Measurements from ENCODE around the gene GGT6.

The GGT6 gene

DNA sequence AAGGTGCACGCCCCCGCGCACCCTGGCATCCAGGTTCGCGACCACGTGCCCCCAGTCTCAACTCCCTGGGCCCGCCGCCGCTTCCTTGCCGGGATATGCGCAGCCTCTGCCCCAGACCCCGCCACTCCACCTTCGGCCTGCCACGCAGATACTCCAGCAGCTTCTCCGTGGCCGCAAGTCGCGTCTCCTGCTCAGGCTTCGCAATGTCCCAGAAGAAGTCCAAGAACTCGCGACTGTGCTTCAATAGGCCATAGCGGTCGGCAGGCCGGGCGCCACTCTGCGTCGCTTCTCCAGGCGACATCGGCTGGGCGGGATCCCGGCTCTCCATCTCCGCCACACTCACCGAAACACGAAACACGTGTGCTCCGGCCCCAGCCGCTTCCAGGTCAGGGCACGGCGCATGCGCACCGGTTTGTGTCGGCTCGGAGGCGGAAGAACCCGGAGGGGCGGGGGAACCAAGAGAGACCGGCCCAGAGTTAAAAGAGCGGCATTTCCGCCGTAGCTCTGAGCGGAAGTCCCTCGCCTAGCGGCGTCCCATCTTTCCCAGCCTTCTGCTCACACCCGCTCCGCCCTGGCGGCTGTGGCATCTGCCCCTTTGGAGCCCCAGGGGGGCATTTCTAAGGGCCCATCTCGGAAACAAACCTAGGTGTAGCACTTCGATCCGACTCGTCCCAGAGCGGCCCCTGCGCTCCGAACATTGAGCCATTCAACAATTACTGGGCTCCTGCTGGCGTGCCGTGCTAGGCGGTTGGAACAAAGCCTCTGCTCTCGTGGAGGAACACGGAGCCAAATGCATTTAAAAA, 5.2 kb downstream of the GGT6 start, which contains the start of gene MYBBP1A:
Gene MYBBP1A (minus strand): TSS at position 388 of the 803 bp plus-strand sequence. CDS start 60 bp downstream, at position 328.
- in situ Hi-C loops (cut with MboI; ENCODE audit: low sequenced_read_pairs) = loop anchor here (25.0 kb wide), 1 partner anchor 332 kb away; the partner anchor contains the start of gene C17orf107

GRCh38 chr17:4554441-4554996, 5.9 kb downstream of the GGT6 start:
- in situ Hi-C loops (cut with MboI; ENCODE audit: low sequenced_read_pairs) = loop anchor here (25.0 kb wide), 1 partner anchor 333 kb away; the partner anchor contains the start of gene C17orf107

GRCh38 chr17:4553669-4554068, 6.7 kb downstream of the GGT6 start:
- in situ Hi-C loops (cut with MboI; ENCODE audit: low sequenced_read_pairs) = loop anchor here (25.0 kb wide), 1 partner anchor 334 kb away; the partner anchor contains the start of gene C17orf107

DNA sequence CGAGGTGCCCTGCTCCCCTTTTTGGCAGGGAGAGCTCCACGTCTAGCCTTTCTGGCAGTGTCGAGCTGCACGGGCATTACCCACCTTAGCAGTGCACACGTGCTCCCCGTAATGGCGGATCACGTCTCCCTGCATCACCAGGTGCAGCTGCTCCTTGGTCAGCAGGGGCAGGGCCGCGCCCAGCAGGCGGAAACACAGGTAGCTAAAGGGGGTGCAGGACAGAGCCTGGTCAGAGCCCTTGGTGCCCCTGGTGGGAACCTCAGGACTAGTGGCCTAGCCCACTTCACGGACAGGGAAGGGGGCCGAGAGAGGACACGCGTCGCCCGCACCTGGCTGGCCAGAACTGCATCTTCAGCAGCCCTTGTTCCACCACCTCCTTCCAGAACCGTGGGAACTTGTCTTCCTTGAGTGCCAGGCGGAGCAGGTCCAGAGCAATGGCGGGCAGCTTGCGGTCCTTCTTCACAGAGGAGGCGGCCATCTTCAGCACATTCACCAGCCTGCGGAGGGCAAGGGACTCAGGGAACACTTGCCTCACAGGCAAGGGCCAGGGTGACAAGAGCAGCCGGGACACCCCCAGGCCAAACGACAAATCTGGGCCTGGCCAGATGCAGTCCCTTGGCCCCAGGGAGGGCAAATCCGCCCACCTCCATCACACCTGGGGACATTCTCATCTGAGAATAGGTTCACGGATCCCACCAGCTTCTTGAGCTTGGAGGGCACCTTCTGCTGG, 8.4 kb downstream of the GGT6 start:
- in situ Hi-C loops (cut with MboI; ENCODE audit: low sequenced_read_pairs) = loop anchor here (25.0 kb wide), 1 partner anchor 335 kb away; the partner anchor contains the start of gene C17orf107

GRCh38 chr17:4551141-4551540, 9.2 kb downstream of the GGT6 start:
- in situ Hi-C loops (cut with MboI; ENCODE audit: low sequenced_read_pairs) = loop anchor here (25.0 kb wide), 1 partner anchor 336 kb away; the partner anchor contains the start of gene C17orf107

GRCh38 chr17:4550534-4551039, 9.8 kb downstream of the GGT6 start:
- in situ Hi-C loops (cut with MboI; ENCODE audit: low sequenced_read_pairs) = loop anchor here (25.0 kb wide), 1 partner anchor 337 kb away; the partner anchor contains the start of gene C17orf107

GRCh38 chr17:4549781-4550533, 10.4 kb downstream of the GGT6 start:
- in situ Hi-C loops (cut with MboI; ENCODE audit: low sequenced_read_pairs) = loop anchor here (25.0 kb wide), 1 partner anchor 337 kb away; the partner anchor contains the start of gene C17orf107

- in situ Hi-C loops (cut with MboI; ENCODE audit: low sequenced_read_pairs) = no loop called here
Observed at GRCh38 chr17:4548721-4549531, 11.5 kb downstream of the GGT6 start.

GRCh38 chr17:4548061-4548461, 12.3 kb downstream of the GGT6 start:
- in situ Hi-C loops (cut with MboI; ENCODE audit: low sequenced_read_pairs) = no loop called here

DNA sequence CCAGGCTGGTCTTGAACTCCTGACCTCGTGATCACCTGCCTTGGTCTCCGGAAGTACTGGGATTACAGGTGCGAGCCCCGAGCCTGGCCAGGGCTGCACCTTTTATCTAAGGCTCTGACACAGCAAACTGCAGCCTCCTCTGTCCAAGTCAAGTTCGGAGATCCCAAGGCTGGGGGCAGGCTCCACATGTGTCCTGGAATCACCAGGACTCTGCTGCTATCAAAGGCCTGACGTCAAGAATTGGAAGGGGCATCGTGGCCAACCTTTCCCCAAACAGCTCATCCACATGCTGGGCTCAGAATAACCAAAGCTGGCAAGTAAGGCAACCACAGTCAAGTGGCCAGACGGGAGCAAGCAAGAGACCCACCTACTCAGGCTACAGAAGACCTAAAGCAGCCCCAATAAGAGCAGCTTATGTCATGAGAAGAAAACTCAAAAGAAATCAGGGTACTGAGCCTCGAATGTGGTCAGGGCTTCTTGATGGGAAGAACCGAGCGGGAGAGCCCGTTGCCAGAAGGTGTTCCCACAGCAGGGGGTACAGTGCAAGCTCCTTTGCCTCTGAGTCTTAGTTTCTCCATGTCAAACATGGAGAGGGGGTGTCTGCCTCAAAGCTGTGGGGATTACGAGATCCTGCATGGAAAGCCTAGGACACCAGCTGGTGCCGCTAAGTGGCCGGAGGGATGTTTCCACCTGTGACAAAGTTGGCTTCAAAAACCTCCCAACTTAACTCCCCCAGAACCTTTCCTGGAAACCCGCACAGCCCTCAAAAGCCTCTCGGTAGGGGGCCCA, 13.1 kb downstream of the GGT6 start:
- in situ Hi-C loops (cut with MboI; ENCODE audit: low sequenced_read_pairs) = no loop called here

- in situ Hi-C loops (cut with MboI; ENCODE audit: low sequenced_read_pairs) = no loop called here
Observed at GRCh38 chr17:4545217-4545951, 15.0 kb downstream of the GGT6 start.

DNA sequence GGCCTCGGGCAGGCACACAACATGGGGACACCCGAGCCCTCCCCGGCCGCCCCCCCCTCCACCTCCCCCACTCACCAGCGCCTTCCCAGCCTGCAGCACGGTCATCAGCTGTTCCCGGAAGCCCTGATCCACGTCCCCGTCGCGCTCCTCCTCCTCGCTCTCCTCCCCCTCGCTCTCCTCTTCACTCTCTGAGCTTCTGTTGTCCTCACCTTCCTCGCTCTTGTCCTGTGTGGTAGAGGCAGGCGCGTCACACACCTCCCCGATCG, 15.5 kb downstream of the GGT6 start:
- in situ Hi-C loops (cut with MboI; ENCODE audit: low sequenced_read_pairs) = no loop called here

GRCh38 chr17:4544135-4544950, 16.0 kb downstream of the GGT6 start:
- in situ Hi-C loops (cut with MboI; ENCODE audit: low sequenced_read_pairs) = no loop called here

GRCh38 chr17:4543557-4544026, 16.8 kb downstream of the GGT6 start:
- in situ Hi-C loops (cut with MboI; ENCODE audit: low sequenced_read_pairs) = no loop called here

GRCh38 chr17:4542726-4543191, 17.6 kb downstream of the GGT6 start:
- in situ Hi-C loops (cut with MboI; ENCODE audit: low sequenced_read_pairs) = no loop called here

- in situ Hi-C loops (cut with MboI; ENCODE audit: low sequenced_read_pairs) = no loop called here
Observed at GRCh38 chr17:4542003-4542725, 18.2 kb downstream of the GGT6 start.
